Endothelial cell of umbilical vein (primary cell): ENCODE measurements around the gene ETV7. TPM values are rescaled to one million over a fixed set of nuclear protein-coding genes. Genes with fewer than 3 reads are reported as not detected.

Source experiments
- BruUV-seq: library from RNA; stranded (reverse); fragments of 400-500 nt; replicated peaks from 2 replicates; lab custom pipeline; 2021; lab: Mats Ljungman, UMichigan
- CTCF ChIA-PET: fragments of 300-600, 350-600 bp; sonication (Branson Sonifier 250); formaldehyde crosslinking; loops from one replicate; lab custom pipeline; 2021; ENCODE audit warnings: antibody characterized with exemption, inconsistent platforms; lab: Charles Lee
- POLR2A ChIA-PET: fragments of 300-600, 350-600 bp; sonication (Branson Sonifier 250); formaldehyde crosslinking; loops from one replicate; lab custom pipeline; 2021; ENCODE audit warnings: antibody characterized with exemption, inconsistent platforms; lab: Charles Lee
- DNase-seq: peaks from one replicate; pipeline ENCODE4 v3.0.0-alpha.2; 2011; ENCODE audit warnings: low read depth, low spot score
- FAIRE-seq: peaks from 2 replicates; lab custom pipeline; 2011; peaks lifted over from hg19 to GRCh38; lab: Jason Lieb, UNC
- H2AFZ ChIP-seq: 2 replicates; pipeline ENCODE4 v1.6.0; 2012; ENCODE audit warnings: low read depth, low read length, control low read depth, inconsistent platforms
- H3K27ac ChIP-seq: 2 replicates; pipeline ENCODE4 v1.5.1; 2011; ENCODE audit warnings: low read depth, mild to moderate bottlenecking, control low read depth, low read length, moderate library complexity; ENCODE audit not compliant: insufficient read depth
- H3K27me3 ChIP-seq, 2 experiments: 2 replicates each; pipeline versions ENCODE4 v1.6.0 to v1.6.1; 2011; ENCODE audit warnings: low read length in 2 of 2, mixed read lengths in 1 of 2; ENCODE audit not compliant: control insufficient read depth in 2 of 2, insufficient read depth in 2 of 2
- H3K36me3 ChIP-seq, 2 experiments: 2 replicates in 1 of 2; 3 replicates in 1 of 2; pipeline ENCODE4 v1.5.1; 2011; ENCODE audit warnings: low read length in 2 of 2, mild to moderate bottlenecking in 1 of 2, moderate library complexity in 1 of 2; ENCODE audit not compliant: control insufficient read depth in 2 of 2, insufficient read depth in 2 of 2; ENCODE audit errors: extremely low read depth in 1 of 2
- H3K4me1 ChIP-seq: 3 replicates; pipeline ENCODE4 v1.5.1; 2011; ENCODE audit warnings: mild to moderate bottlenecking, low read length; ENCODE audit not compliant: control insufficient read depth, insufficient read depth; ENCODE audit errors: extremely low read depth
- H3K4me2 ChIP-seq: 2 replicates; pipeline ENCODE4 v1.6.1; 2011; ENCODE audit warnings: low read length, control low read depth, mixed read lengths; ENCODE audit not compliant: insufficient read depth
- H3K4me3 ChIP-seq, 3 experiments: fragments of 200-600 bp in 1 of 3; sonication (generic), shearing (Covaris generic) in 1 of 3; replicated peaks in 1 of 3; 2 replicates each; pipeline ENCODE4 v1.5.1; 2011 to 2016; ENCODE audit warnings: control low read depth in 3 of 3, low read length in 3 of 3, mild to moderate bottlenecking in 2 of 3, inconsistent platforms in 1 of 3, low read depth in 1 of 3, moderate library complexity in 1 of 3; ENCODE audit not compliant: insufficient read depth in 1 of 3
- H3K79me2 ChIP-seq: 2 replicates; pipeline ENCODE4 v1.6.0; 2012; ENCODE audit warnings: low read length, inconsistent platforms; ENCODE audit not compliant: control insufficient read depth, insufficient read depth
- H3K9ac ChIP-seq: replicated peaks from 2 replicates; pipeline ENCODE3; 2011; ENCODE audit warnings: low read length, control low read depth; ENCODE audit not compliant: insufficient read depth; ENCODE audit errors: extremely low read depth
- H3K9me1 ChIP-seq: replicated peaks from 3 replicates; pipeline ENCODE4 v1.6.0; 2011; ENCODE audit warnings: mild to moderate bottlenecking, low read length; ENCODE audit not compliant: control insufficient read depth, insufficient read depth; ENCODE audit errors: extremely low read depth
- H3K9me3 ChIP-seq: replicated peaks from 2 replicates; pipeline ENCODE4 v1.5.1; 2012; ENCODE audit warnings: low read length, inconsistent platforms; ENCODE audit not compliant: control insufficient read depth, insufficient read depth
- H4K20me1 ChIP-seq: replicated peaks from 2 replicates; pipeline ENCODE3; 2011; ENCODE audit warnings: mild to moderate bottlenecking, low read length; ENCODE audit not compliant: control insufficient read depth, insufficient read depth; ENCODE audit errors: extremely low read depth
- CTCF ChIP-seq, 2 donors: IDR thresholded peaks; 1 replicate in 1 of 2; 2 replicates in 1 of 2; pipeline ENCODE4 v1.5.1; 2011; ENCODE audit warnings: low read length in 2 of 2, mild to moderate bottlenecking in 2 of 2, moderate library complexity in 2 of 2, control low read depth in 1 of 2, inconsistent platforms in 1 of 2, low read depth in 1 of 2; ENCODE audit not compliant: insufficient read depth in 1 of 2; ENCODE audit errors: extremely low read depth in 1 of 2
- FOS ChIP-seq: IDR thresholded peaks from 2 replicates; pipeline ENCODE4 v1.6.1; 2011; ENCODE audit warnings: mild to moderate bottlenecking, low read length, moderate library complexity, borderline replicate concordance; ENCODE audit not compliant: insufficient read depth
- GATA2 ChIP-seq: IDR thresholded peaks from 2 replicates; pipeline ENCODE4 v1.7.0; 2011; ENCODE audit warnings: low read depth, mild to moderate bottlenecking, moderate library complexity, mixed read lengths, low read length; ENCODE audit not compliant: insufficient read length, insufficient read depth
- JUN ChIP-seq: IDR thresholded peaks from 2 replicates; pipeline ENCODE4 v1.6.1; 2011; ENCODE audit warnings: borderline replicate concordance, low read depth; ENCODE audit not compliant: insufficient read length, insufficient read depth
- MYC ChIP-seq: IDR thresholded peaks from one replicate; pipeline ENCODE4 v1.6.1; 2011; ENCODE audit warnings: mild to moderate bottlenecking, low read depth, low read length
- POLR2AphosphoS5 ChIP-seq: IDR thresholded peaks from 2 replicates; pipeline ENCODE4 v1.6.1; 2012; ENCODE audit warnings: low read depth, mild to moderate bottlenecking, control low read depth, low read length, moderate library complexity; ENCODE audit not compliant: insufficient read depth
- dilution Hi-C: fragments of 300-500 bp; cut with MboI; formaldehyde crosslinking; loops from one replicate; pipeline ENCODE4 v1.15.0; 2019; ENCODE audit warnings: low sequenced_read_pairs; ENCODE audit not compliant: extremely low pct_ligation_motif_present
- intact Hi-C: fragments of 100-400 bp; cut with micrococcal nuclease; formaldehyde crosslinking; loops from one replicate; pipeline ENCODE4 v1.10.0; 2022
- polyA plus RNA-seq, 4 experiments: library from polyadenylated mRNA; depleted of rRNA in 3 of 4; stranded (reverse) in 3 of 4; unstranded in 1 of 4; fragments of >200 nt; gene quantifications; 2 replicates each; pipeline versions ENCODE4 v1.2.1 to v1.2.3, GENCODE V29; 2011 to 2012; ENCODE audit warnings: missing spikeins in 1 of 4
- total RNA-seq: library from RNA; stranded (reverse); gene quantifications from 2 replicates; pipeline ENCODE4 v1.2.3, GENCODE V29; 2021
- TF ChIP-seq, protein P1 (sequence below): IDR thresholded peaks from 2 replicates; pipeline ENCODE4 v1.6.1; 2011; ENCODE audit not compliant: insufficient read depth, insufficient read length

The ETV7 gene
- total and polyA plus RNA-seq, 2 donors (not counting 3 experiments of a cell fraction or from before 2014, with no cell fraction given), result 0.23 to 0.58 TPM

DNA sequence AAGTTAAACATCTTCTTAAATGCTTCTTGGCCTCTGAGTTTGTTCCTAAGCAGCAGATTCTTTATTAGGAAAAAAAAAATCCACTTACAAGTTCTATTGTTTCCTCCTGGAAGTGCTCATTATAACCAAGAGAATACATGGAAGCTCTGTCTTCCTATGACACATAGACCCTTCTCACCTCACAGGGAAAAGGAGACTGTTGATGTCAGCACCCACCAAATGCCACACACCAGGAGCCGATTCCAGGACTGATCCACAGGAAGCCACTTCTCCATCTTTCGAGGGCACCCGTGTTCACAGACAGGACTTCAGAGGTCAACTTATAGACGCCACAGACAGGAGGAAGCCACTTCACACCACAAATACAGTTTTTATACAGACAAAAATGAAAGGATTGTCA is 37.4 kb downstream of the ETV7 start:
- DNase-seq, result peak; percentile 93
- TF ChIP-seq, protein P1, sequence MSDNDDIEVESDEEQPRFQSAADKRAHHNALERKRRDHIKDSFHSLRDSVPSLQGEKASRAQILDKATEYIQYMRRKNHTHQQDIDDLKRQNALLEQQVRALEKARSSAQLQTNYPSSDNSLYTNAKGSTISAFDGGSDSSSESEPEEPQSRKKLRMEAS, result no peak
- peak; percentile 88 for TF ChIP-seq POLR2AphosphoS5
- TF ChIP-seq FOS, result peak; percentile 83
- TF ChIP-seq CTCF (IDR thresholded peaks at IDR 0.05; ENCODE audit: extremely low read depth in 1 of 2, insufficient read depth in 1 of 2, low read depth in 1 of 2, low read length in 2 of 2), result no peak
- TF ChIP-seq JUN, result peak; percentile 92
- TF ChIP-seq GATA2, result peak; percentile 73
- no peak for TF ChIP-seq MYC
- H3K27ac ChIP-seq, result peak overlapping the region; percentile 98

More for the DNA sequence above, 37.4 kb downstream of the ETV7 start:
- H3K4me3 ChIP-seq, result no peak overlapping the region
- no peaks in the 10 kb centered on the region for H3K9me3 ChIP-seq
- FAIRE-seq, result no peak
- no peaks in the 10 kb centered on the region for H3K9me1 ChIP-seq
- H3K4me1 ChIP-seq, result peaks cover 31% of the 10 kb centered on the region
- CTCF ChIA-PET, result interaction anchor here (1.3 to 13.2 kb wide), 4 partner anchors 9 to 218 kb away, joined by 7 to 373 read pairs (median 50); no protein-coding TSS in a partner anchor
- intact Hi-C loops (loop anchor here (1.0 to 2.0 kb wide), 7 partner anchors 9 to 681 kb away; partner anchors contain the start of genes BRPF3 and MAPK14), dilution Hi-C loops (no loop called here)
- H4K20me1 ChIP-seq, result no peaks in the 10 kb centered on the region
- H3K9ac ChIP-seq, result peak overlapping the region; percentile 91
- peaks cover 0 to 18% of the 10 kb centered on the region in 2 experiments for H3K27me3 ChIP-seq
- TSS peak; percentile 73 for BruUV-seq
- no peak overlapping the region for H2AFZ ChIP-seq
- H3K79me2 ChIP-seq, result no peaks in the 10 kb centered on the region
- POLR2A ChIA-PET, result interaction anchor here (1.5 kb wide), 1 partner anchor 101 kb away, joined by 5 read pairs; no protein-coding TSS in a partner anchor
- H3K4me2 ChIP-seq, result peak overlapping the region; percentile 56
- no peaks in the 10 kb centered on the region for H3K36me3 ChIP-seq
